GM18861 (cell line): ENCODE measurements around the gene PTPRN2.
"Not testable (repeated sequence)": the region's sequence is repeated elsewhere in the genome, so short reads cannot be mapped to it uniquely, and the experiment has no call there.

Source experiments
- ATAC-seq: cut with Tn5 transposase; IDR thresholded peaks from one replicate; pipeline ENCODE4 v1.9.1; 2021; ENCODE audit not compliant: unreplicated experiment

The PTPRN2 gene

DNA sequence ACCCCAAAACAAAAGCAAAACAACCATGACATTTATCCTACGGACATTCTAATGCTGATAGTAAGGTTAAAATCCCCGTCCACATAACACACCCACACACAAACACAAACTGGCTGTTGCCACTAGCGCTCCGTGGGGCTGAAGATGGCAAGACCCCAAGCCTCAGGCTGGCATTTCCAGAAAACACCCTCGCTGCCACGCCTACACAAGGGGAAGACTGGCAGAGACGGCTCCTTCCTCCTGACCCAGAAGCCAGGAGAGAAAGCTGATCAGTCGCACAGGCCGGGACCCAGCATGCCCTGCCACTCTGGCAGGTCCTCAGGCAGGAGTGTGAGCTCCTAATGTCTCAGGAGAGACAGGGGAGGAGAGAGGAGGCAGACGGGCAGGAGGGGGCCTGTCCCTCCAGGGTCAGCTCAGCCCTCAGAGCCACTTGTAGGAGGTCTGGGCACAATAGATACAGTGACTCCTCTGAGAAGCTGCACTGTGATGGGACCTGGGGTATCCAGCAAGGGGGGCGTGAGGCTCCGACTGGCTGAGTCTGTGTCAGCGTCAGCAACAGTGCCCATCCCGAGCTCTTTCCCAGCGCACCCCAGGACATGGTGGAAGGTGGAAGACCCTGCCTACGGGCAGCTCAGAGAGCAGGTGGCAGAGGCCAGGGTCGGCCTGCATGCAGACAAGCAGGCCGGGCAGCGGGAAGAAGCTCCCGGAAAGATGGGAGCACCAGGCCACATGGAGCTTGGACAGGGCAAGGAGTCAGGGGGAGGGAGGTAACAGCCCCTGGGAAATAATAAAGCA lies 326.9 kb downstream of the PTPRN2 start:
- no peak for ATAC-seq

DNA sequence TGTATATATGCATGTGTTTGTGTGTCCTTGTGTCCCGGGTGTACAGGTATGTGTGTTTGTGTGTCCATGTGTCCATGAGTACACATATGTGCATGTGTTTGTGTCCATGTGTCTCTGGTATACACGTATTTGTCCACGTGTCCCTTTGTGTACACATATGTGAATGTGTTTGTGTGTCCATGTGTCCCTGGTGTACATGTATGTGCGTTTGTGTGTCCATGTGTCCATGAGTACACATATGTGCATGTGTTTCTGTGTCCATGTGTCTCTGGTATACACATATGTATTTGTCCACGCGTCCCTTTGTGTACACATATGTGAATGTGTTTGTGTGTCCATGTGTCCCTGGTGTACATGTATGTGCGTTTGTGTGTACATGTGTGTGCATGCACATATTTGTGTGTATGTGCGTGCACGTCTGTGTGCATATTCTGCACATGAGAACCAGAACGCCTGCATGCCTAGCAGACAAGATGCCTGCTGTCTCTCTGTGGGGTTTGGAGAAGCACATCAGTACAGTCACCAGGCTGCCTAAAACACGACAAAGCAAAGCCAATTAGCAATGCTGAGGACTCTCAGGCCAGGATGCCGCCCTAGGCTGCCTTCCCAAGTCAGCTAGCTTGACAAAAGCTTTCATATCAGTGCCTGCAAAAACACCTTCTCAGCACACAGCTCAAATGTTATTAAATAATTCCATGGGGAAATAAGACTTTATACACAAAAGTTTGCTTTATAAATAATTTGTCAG lies 327.8 kb downstream of the PTPRN2 start:
- no peak for ATAC-seq

DNA sequence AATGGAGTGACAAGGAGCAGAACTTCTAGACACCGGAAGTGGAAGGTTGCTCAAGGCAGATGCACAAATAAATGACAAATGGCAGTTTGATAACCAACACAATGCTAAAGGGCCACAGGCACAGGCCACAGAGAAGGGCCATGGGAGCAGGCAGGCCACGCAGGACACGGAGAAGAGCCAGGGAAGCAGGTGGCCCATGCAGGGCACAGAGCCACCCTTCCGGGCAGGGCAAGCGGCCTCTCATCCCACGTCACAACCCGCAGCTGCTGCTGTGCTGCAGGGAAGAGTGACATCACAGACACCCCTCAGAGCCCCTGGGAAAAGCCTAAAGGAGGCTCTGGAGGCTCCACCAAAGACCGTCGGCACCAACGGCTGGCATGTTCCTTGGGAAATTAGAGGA lies 328.5 kb downstream of the PTPRN2 start:
- no peak for ATAC-seq

DNA sequence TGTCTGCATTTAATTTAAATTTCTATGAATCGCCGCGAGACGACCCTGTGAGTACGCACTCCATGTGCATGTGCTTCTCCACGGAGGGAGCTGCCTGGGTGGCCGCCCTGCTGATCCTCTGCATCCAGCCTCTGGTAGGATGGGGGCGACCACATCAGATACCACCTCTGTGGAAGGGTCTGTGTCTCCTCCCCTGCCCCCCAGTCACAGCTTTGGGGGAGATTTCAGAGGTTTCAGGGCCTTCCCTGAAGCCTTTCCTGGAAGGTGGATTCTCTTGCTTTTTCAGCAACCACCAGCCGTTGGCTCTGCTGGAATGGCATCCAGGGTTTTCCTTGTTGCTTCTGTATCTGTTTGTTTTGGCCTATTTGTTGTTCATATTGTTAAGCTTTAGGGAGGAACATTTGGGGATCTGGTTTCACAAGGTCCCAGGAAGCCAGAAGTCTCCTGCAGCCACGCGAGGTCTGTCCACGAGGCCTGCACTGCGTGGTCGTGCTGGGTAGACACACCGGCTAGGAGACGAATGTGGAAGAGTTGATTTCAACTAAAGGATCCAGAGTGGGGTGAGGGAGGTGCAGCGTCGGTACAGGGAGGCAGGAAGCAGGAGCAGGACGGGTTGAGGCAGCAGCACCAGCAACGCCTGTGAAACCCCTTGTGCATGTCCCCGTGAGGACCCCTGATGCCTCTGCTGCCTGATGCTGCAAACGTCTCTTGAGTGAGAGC lies 329.1 kb downstream of the PTPRN2 start:
- ATAC-seq: no peak

DNA sequence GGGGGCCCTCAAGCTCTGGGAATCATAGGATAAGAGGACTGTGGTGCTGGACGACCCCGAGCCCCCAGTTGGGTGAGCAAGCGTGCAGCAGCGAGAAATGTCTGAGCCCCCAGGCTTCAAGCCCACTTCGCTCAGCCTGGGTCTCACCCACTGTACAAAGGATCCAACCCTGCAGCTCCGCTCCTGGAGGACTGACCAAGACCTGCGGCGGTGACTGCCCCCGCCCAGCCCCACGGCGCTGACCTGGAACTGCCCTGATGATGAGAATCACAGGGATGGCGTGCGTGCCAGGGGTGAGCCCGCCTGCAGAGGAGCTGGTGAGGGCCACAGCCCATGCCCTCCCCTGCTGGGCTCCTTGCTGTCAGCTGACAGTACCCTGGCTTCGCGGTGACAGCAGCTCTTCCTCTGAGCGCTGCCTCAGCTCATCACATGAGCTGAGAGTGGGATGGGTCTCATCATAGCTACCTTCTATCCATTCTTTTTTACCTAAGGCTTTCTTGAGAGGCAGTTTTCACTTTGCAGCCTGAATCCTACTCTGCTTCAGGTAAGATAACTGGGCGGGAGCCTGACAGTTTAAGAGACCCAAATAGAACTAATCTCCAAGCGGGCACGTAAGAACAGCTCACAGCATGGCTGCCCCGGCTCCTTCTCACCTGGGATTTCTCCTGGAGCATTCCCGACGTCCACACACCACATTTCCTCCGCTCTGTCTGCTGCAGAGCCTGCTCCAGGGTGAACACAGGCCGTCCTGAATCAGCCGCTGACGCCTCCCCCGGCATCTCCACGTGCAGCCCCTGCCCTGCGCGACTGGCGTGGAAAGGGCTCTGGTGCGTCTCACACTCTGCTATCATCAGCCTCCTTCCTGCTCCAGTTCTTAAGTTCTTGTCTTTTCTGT lies 329.9 kb downstream of the PTPRN2 start:
- ATAC-seq: no peak

DNA sequence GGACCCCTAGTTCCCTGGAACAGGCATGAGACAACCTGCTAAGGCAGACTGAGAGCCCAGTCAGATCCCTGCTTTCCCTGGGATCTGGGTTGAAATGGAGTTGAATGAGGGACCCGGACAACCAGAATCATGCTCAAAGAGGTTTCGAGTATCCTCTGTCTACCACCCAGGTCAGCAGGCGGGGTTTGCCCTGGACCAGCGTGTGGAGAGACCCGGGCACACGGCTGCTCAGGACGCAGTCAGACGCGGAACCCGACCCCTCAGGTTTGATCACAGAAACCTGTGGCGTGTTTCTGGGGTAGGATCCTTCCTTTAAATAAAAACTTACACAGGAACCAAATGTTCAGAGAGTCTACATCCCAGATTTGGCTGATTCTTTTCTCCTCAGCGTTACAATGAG lies 330.6 kb downstream of the PTPRN2 start:
- ATAC-seq: no peak

DNA sequence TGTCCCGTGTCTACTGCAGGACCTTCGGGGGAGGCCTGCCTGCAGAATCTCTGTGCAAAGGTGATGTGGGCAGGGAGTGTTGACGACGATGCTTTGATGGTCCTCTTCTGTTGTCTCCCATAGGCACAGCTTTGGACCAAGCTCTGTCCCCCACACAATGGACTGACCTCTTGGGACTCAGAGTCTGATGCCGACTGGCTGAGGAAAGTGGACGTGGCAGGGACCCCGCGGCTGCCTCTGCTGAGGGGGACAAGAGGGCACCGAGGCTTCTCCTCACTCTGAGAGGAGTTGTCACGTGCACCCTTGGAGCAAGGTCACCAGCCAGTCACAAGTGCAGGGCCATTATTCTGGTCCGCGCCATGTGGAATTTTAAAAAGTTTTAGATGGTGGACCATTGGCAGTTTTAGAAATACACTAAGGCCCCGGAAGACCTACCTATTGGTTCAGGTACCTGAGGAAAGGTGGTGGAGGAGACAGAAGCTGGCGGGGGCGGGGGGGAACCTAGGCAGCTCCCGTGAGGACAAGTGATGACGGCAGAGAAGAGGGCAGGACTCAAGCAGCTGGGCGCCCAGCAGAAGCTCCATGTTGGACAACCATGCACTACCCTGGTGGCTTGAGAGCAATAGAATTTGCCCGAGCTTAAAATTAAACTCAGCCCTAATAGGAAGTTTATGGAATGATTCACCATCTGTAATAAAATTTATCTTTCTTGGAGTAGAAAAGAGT lies 331.4 kb downstream of the PTPRN2 start:
- no peak for ATAC-seq

GRCh38 chr7:158255558-158255957 lies 332.1 kb downstream of the PTPRN2 start:
- ATAC-seq: no peak

GRCh38 chr7:158255156-158255555 lies 332.5 kb downstream of the PTPRN2 start:
- ATAC-seq: no peak

GRCh38 chr7:158253670-158254045 lies 334.0 kb downstream of the PTPRN2 start:
- ATAC-seq: not testable (repeated sequence)

- no peak for ATAC-seq
Observed at GRCh38 chr7:158252837-158253669, 334.6 kb downstream of the PTPRN2 start.

DNA sequence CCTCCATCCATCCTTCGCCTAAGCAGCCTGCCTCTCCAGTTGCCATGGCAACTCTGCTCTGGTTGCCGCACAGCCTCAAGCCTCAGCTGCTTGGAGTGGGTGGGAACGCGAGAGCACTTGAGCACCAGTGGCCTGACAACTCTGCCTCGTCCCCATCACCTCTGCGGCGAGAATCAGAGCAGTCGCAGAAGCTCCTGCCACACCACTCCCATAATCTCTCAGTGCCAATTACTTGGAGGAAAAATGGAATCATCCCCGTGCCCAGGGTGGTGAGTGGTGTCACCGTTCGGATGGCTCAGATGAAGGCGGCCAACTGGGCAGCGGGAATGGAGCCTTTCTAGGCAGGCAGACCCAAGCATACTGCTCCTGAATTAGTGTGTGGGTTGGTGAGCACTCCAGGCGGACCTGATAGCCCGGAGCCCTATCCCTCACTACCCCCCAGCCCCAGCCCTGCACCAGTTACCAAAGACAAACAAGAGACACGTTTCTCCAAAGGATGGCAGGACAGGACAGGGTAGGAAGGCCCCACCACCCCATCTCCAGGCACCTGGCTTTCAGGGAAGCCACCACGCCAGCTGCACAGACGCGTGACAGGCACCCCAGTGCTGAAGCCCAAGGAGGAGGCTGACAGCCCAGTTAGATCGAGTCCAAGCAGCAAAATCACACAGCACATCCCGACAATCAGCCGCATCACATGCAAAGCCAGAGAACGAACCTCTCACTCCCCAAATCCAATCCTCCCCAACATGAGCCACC lies 335.4 kb downstream of the PTPRN2 start:
- ATAC-seq: no peak

GRCh38 chr7:158251061-158251965 lies 336.3 kb downstream of the PTPRN2 start:
- no peak for ATAC-seq

DNA sequence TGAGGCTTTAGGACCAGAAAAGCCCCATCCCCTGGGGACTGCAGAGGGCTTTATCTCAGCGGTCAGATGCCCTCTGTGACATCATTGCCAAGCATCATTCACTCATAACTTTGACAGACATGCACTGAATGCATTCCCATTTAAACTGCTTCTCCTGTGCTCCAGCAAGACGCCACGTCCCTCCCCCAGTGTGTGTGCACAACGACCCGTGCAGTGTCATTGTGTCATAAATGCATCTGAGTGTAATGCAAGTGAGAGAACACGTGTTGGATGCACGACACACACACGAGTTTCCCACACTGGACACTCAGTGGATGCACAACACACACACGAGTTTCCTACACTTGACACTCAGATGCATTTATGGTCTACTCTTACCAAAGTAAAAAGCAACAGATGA lies 337.9 kb downstream of the PTPRN2 start:
- no peak for ATAC-seq

GRCh38 chr7:158248816-158249215 lies 338.8 kb downstream of the PTPRN2 start:
- no peak for ATAC-seq

GRCh38 chr7:158247758-158248487 lies 339.7 kb downstream of the PTPRN2 start:
- no peak for ATAC-seq
